ENCODE results near the gene KLHL3.

KLHL3 gene

GRCh38 chr5:137743031-137743640 is 7.2 kb upstream of the KLHL3 start:
- DNase-seq: peak; percentile 75

GRCh38 chr5:137741718-137742117 is 5.8 kb upstream of the KLHL3 start:
- peak; percentile 69 for DNase-seq

- no peak for DNase-seq
Observed at GRCh38 chr5:137739737-137740136, 3.8 kb upstream of the KLHL3 start.

- no peak for DNase-seq
Observed at GRCh38 chr5:137738947-137739346, 3.1 kb upstream of the KLHL3 start.

- no peak for DNase-seq
Observed at GRCh38 chr5:137737349-137738131, 1.7 kb upstream of the KLHL3 start.

GRCh38 chr5:137736496-137736895 is 607 bp upstream of the KLHL3 start:
- DNase-seq: no peak

GRCh38 chr5:137734962-137735554 is 831 bp downstream of the KLHL3 start:
- peak; percentile 27 for DNase-seq

- no peak for DNase-seq
Observed at GRCh38 chr5:137734331-137734730, 1.6 kb downstream of the KLHL3 start.

- no peak for DNase-seq
Observed at GRCh38 chr5:137733922-137734321, 2.0 kb downstream of the KLHL3 start.

GRCh38 chr5:137733006-137733405 is 2.9 kb downstream of the KLHL3 start:
- DNase-seq: no peak

- no peak for DNase-seq
Observed at GRCh38 chr5:137731176-137731575, 4.7 kb downstream of the KLHL3 start.

- DNase-seq: no peak
Observed at GRCh38 chr5:137730336-137730735, 5.6 kb downstream of the KLHL3 start.

GRCh38 chr5:137728048-137728447 is 7.8 kb downstream of the KLHL3 start:
- no peak for DNase-seq

- no peak for DNase-seq
Observed at GRCh38 chr5:137727623-137728022, 8.3 kb downstream of the KLHL3 start.

- DNase-seq: no peak
Observed at GRCh38 chr5:137724251-137724650, 11.6 kb downstream of the KLHL3 start.

- no peak for DNase-seq
Observed at GRCh38 chr5:137718611-137719010, 17.3 kb downstream of the KLHL3 start.

GRCh38 chr5:137716337-137716736 is 19.6 kb downstream of the KLHL3 start:
- no peak for DNase-seq

GRCh38 chr5:137715456-137715855 is 20.4 kb downstream of the KLHL3 start:
- DNase-seq: no peak

GRCh38 chr5:137714946-137715345 is 20.9 kb downstream of the KLHL3 start:
- no peak for DNase-seq

- no peak for DNase-seq
Observed at GRCh38 chr5:137714494-137714893, 21.4 kb downstream of the KLHL3 start.

GRCh38 chr5:137712139-137712667 is 23.7 kb downstream of the KLHL3 start:
- no peak for DNase-seq

GRCh38 chr5:137710086-137710485 is 25.8 kb downstream of the KLHL3 start:
- no peak for DNase-seq

GRCh38 chr5:137708796-137709559 is 26.9 kb downstream of the KLHL3 start:
- DNase-seq: no peak

All from NCI-H774 (cell line).